Measurements from ENCODE around the gene SHMT2.

DNA sequence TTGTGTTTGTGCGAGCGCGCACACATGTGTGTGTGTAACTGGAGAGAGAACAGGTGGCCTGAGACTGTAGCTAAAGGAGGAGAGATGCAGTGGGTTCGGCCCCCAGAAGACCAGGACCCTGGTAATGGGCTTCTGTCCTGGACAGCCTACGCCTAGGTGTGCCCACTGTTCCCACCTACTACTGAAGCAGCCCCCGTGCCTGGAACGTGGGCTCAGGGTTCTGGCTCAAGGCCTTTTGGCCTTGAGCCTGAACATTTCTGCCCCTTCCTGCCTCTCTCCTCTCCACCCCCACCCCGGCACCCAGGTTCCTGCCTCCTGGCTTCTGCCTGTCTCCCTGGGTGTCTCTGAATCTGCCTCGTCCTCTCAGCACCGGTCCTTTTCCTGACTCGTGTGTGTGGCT lies 14.4 kb upstream of the SHMT2 start:
- TF ChIP-seq, protein P1, sequence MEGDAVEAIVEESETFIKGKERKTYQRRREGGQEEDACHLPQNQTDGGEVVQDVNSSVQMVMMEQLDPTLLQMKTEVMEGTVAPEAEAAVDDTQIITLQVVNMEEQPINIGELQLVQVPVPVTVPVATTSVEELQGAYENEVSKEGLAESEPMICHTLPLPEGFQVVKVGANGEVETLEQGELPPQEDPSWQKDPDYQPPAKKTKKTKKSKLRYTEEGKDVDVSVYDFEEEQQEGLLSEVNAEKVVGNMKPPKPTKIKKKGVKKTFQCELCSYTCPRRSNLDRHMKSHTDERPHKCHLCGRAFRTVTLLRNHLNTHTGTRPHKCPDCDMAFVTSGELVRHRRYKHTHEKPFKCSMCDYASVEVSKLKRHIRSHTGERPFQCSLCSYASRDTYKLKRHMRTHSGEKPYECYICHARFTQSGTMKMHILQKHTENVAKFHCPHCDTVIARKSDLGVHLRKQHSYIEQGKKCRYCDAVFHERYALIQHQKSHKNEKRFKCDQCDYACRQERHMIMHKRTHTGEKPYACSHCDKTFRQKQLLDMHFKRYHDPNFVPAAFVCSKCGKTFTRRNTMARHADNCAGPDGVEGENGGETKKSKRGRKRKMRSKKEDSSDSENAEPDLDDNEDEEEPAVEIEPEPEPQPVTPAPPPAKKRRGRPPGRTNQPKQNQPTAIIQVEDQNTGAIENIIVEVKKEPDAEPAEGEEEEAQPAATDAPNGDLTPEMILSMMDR (IDR thresholded peaks at IDR 0.05) = no peak
- TF ChIP-seq EZH2 (IDR thresholded peaks at IDR 0.05) = no peak
